Left lung (tissue), 10 donors: ENCODE results near the gene SMARCA2. TPM values are rescaled to one million over a fixed set of nuclear protein-coding genes. Genes with fewer than 3 reads are reported as not detected.

ENCODE experiments used
- ATAC-seq: fragments of 200-7000 bp; cut with Tn5 transposase; one replicate; pipeline ENCODE4 v1.9.1; 2020; ENCODE audit warnings: moderate library complexity
- DNase-seq, 4 donors: peaks; one replicate each; pipeline ENCODE4 v3.0.0-alpha.2; 2013 to 2020
- H3K27ac ChIP-seq, 2 donors: fragments of 200-600 bp; sonication (generic) in 1 of 2; one replicate each; pipeline versions ENCODE4 v1.5.0 to v1.8.0; 2020 to 2021
- H3K27me3 ChIP-seq, 2 donors: fragments of 200-600 bp; sonication (generic) in 1 of 2; one replicate each; pipeline versions ENCODE4 v1.5.0 to v1.8.0; 2020 to 2021
- H3K36me3 ChIP-seq, 2 donors: fragments of 200-600 bp; sonication (generic) in 1 of 2; one replicate each; pipeline versions ENCODE4 v1.5.0 to v1.8.0; 2020 to 2021
- H3K4me1 ChIP-seq, 2 donors: fragments of 200-600 bp; one replicate each; pipeline ENCODE4 v1.8.0; 2021
- H3K4me3 ChIP-seq, 2 donors: fragments of 200-600 bp; sonication (generic) in 1 of 2; one replicate each; pipeline versions ENCODE4 v1.5.0 to v1.8.0; 2020 to 2021; ENCODE audit warnings: mild to moderate bottlenecking in 1 of 2
- H3K9me3 ChIP-seq, 2 donors: fragments of 200-600 bp; sonication (generic) in 1 of 2; one replicate each; pipeline versions ENCODE4 v1.5.0 to v1.8.0; 2020 to 2021
- CTCF ChIP-seq, 2 donors: fragments of 200-600 bp; sonication (generic) in 1 of 2; IDR thresholded peaks; one replicate each; pipeline versions ENCODE4 v1.5.0 to v1.8.0; 2021; ENCODE audit warnings: antibody characterized with exemption in 2 of 2
- intact Hi-C, 2 donors: fragments of 100-400 bp; cut with DNase I; formaldehyde crosslinking; loops; one replicate each; pipeline versions ENCODE4 v1.11.2 to v1.14.2; 2022
- polyA plus RNA-seq, 6 donors: library from polyadenylated mRNA; unstranded; fragments of 120-200 nt; gene quantifications; one replicate each; pipeline ENCODE4 v1.2.1, GENCODE V29; 2013; ENCODE audit not compliant: insufficient read length in 6 of 6
- total RNA-seq, 2 donors: library from RNA; stranded (reverse); fragmentation: NEBNext Ultra II Directional; extraction: Animal tissue kit (Norgen Biotek cat#: 25700); gene quantifications; one replicate each; pipeline ENCODE4 v1.2.1, GENCODE V29; 2021
- donor health status: DM: no; HTN: yes; CAD: no.
- donor health status: DM: no; HTN: no; CAD: no.

SMARCA2 gene
- total and polyA plus RNA-seq, 8 donors: 110 to 207 (median 152) TPM

GRCh38 chr9:2019723-2020122, 4.6 kb downstream of the SMARCA2 start:
- H3K27ac ChIP-seq: peak overlapping the region in 1 of 2 donors; percentile 6
- no peak for ATAC-seq
- H3K27me3 ChIP-seq: no peaks in the 10 kb centered on the region
- H3K36me3 ChIP-seq: no peaks in the 10 kb centered on the region
- H3K4me3 ChIP-seq: no peak overlapping the region
- H3K4me1 ChIP-seq: peaks cover 25 to 64% of the 10 kb centered on the region in 2 donors
- no peak for DNase-seq
- intact Hi-C loops: no loop called here
- no peak for TF ChIP-seq CTCF (IDR thresholded peaks at IDR 0.05)
- H3K9me3 ChIP-seq: no peaks in the 10 kb centered on the region

DNA sequence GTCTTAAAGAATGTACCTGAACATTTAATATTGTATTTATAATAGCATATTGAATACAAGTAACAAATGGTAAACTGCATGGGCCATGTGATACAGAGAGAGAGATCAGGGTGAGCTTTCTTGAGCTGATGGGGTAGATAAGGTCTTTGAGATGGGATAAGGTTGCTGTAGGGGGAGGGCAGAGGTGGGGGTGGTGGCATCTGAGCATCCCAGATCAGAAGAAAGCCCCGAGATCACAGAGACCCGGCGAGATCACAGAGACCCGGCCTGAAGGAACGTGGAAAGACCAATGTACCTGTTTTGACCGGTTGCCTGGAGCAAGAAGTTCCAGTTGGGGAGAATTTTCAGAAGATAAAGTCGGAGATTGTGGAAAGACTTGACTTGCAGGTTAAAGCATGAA, 6.6 kb downstream of the SMARCA2 start:
- no peak for DNase-seq
- Histone ChIP-seq H3K27me3 (no peaks in the 10 kb centered on the region), H3K9me3 (no peaks in the 10 kb centered on the region), H3K4me3 (no peak overlapping the region), H3K4me1 (peaks cover 25 to 84% of the 10 kb centered on the region in 2 donors), H3K27ac (peak overlapping the region in 1 of 2 donors; percentile 61), H3K36me3 (no peaks in the 10 kb centered on the region)
- intact Hi-C loops: no loop called here
- no peak for TF ChIP-seq CTCF (IDR thresholded peaks at IDR 0.05)
- no peak for ATAC-seq

DNA sequence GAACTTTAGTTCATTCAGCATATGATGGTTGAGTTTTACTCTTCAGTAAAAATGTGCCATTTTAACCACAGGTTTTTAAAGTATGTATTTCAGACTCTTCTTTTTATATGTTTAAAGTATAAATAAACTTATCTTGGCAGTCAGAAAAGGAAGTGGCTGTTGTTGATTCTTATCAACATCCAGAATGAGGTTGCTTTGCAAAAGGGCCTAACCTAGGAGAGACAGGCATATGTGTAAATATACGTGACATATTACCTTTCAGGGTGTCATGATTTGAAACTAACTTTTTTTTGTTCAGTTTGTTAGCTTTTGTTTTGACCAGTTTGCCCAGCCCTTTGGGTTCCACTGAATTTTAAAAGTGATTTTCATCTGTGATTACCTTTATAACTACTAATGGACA, 7.4 kb downstream of the SMARCA2 start:
- H3K4me1 ChIP-seq: peaks cover 25 to 91% of the 10 kb centered on the region in 2 donors
- H3K27ac ChIP-seq: peak overlapping the region in 1 of 2 donors; percentile 61
- no peaks in the 10 kb centered on the region for H3K36me3 ChIP-seq
- ATAC-seq (no peak), DNase-seq (no peak)
- H3K4me3 ChIP-seq: no peak overlapping the region
- H3K27me3 ChIP-seq: no peaks in the 10 kb centered on the region
- intact Hi-C loops: no loop called here
- H3K9me3 ChIP-seq: no peaks in the 10 kb centered on the region
- TF ChIP-seq CTCF (IDR thresholded peaks at IDR 0.05): no peak

DNA sequence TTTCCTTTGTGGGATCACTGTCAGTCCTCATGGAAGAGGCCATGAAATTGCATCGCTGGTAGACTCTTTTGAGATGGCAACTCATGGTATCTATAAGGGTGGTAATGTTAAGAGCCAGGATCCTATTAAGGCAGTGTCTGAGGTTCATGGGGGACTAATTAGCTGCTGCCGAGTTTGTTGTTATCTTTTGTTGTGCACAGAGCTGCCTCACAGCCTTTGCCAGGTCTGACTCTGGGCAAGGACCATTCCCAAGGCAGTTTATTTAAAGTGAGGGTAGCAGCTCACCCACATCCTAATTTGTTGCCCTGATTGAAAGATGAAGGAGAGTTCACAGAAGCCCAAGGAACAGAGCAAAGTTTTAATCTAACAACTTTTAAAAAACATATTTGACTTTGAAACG, 7.9 kb downstream of the SMARCA2 start:
- no peaks in the 10 kb centered on the region for H3K27me3 ChIP-seq
- TF ChIP-seq CTCF (IDR thresholded peaks at IDR 0.05): no peak
- H3K4me1 ChIP-seq: peaks cover 25 to 94% of the 10 kb centered on the region in 2 donors
- no peaks in the 10 kb centered on the region for H3K9me3 ChIP-seq
- H3K36me3 ChIP-seq: no peaks in the 10 kb centered on the region
- DNase-seq: no peak
- no peak overlapping the region for H3K4me3 ChIP-seq
- intact Hi-C loops: no loop called here
- ATAC-seq: no peak
- H3K27ac ChIP-seq: peak overlapping the region in 1 of 2 donors; percentile 61

DNA sequence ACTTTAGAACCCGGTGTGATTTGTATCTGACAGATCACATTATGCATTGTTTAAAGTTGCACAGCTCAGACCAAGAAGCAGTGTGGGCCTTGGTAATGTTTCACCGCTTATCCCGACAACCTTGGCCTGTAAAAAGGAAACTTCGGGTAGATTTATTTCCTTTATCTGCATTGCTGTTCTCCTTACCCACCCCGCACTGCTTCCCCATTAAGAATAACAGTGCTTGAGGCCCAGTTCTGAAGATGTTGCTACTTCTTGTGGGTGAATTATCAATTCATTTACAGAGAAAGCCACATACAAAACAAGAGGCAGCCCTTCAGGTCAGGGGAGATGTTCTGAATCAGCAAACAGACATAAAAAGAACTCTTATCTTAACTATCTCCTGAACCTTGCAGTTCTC, 8.4 kb downstream of the SMARCA2 start:
- DNase-seq (no peak), ATAC-seq (no peak)
- H3K4me1 ChIP-seq: peaks cover 22 to 89% of the 10 kb centered on the region in 2 donors
- no peak overlapping the region for H3K4me3 ChIP-seq
- no peaks in the 10 kb centered on the region for H3K36me3 ChIP-seq
- no peaks in the 10 kb centered on the region for H3K27me3 ChIP-seq
- no peaks in the 10 kb centered on the region for H3K9me3 ChIP-seq
- intact Hi-C loops: no loop called here
- TF ChIP-seq CTCF (IDR thresholded peaks at IDR 0.05): no peak
- H3K27ac ChIP-seq: peak overlapping the region in 1 of 2 donors; percentile 61
